H9 (cell line): ENCODE data around the gene CLCNKA. TPM values are rescaled to one million over a fixed set of nuclear protein-coding genes. Genes with fewer than 3 reads are reported as not detected.
A peak's percentile ranks its signal among the peaks of the same experiment; 100 is the strongest.

ENCODE experiments used
- DNase-seq: peaks from one replicate; pipeline ENCODE4 v3.0.0-alpha.2; 2017
- H2AFZ ChIP-seq: one replicate; pipeline ENCODE4 v1.6.1; 2013; ENCODE audit warnings: mild to moderate bottlenecking, low read length, control low read depth, moderate library complexity
- H2AK5ac ChIP-seq: 2 replicates; pipeline ENCODE4 v1.6.1; 2013; ENCODE audit warnings: low read length, control low read depth, mixed read lengths; ENCODE audit not compliant: insufficient read length
- H2BK120ac ChIP-seq: one replicate; pipeline ENCODE4 v1.6.1; 2013; ENCODE audit warnings: low read depth, mild to moderate bottlenecking, low read length, control low read depth, inconsistent platforms; ENCODE audit not compliant: poor library complexity, severe bottlenecking
- H2BK12ac ChIP-seq: 2 replicates; pipeline ENCODE4 v1.6.1; 2013; ENCODE audit warnings: low read length, control low read depth, mixed read lengths, low read depth; ENCODE audit not compliant: insufficient read length
- H2BK15ac ChIP-seq: 2 replicates; pipeline ENCODE4 v1.6.1; 2013; ENCODE audit warnings: low read depth, low read length, control low read depth
- H2BK20ac ChIP-seq: one replicate; pipeline ENCODE4 v1.6.1; 2013; ENCODE audit warnings: low read depth, mild to moderate bottlenecking, low read length, control low read depth, inconsistent platforms; ENCODE audit not compliant: poor library complexity, severe bottlenecking
- H2BK5ac ChIP-seq: 2 replicates; pipeline ENCODE4 v1.6.1; 2013; ENCODE audit warnings: low read length, control low read depth, mixed read lengths; ENCODE audit not compliant: insufficient read length
- H3K14ac ChIP-seq: 2 replicates; pipeline ENCODE4 v1.6.1; 2013; ENCODE audit warnings: low read length, control low read depth; ENCODE audit not compliant: insufficient read depth
- H3K18ac ChIP-seq: 2 replicates; pipeline ENCODE4 v1.6.1; 2013; ENCODE audit warnings: low read depth, mild to moderate bottlenecking, mixed read lengths, low read length, control low read depth; ENCODE audit not compliant: insufficient read length
- H3K23ac ChIP-seq: 2 replicates; pipeline ENCODE4 v1.6.1; 2013; ENCODE audit warnings: low read length, control low read depth, mixed read lengths, low read depth; ENCODE audit not compliant: insufficient read length
- H3K23me2 ChIP-seq: 2 replicates; pipeline ENCODE4 v1.6.1; 2013; ENCODE audit warnings: low read depth, mild to moderate bottlenecking, mixed read lengths, low read length, control low read depth; ENCODE audit not compliant: insufficient read length, poor library complexity, severe bottlenecking
- H3K27ac ChIP-seq: 2 replicates; pipeline ENCODE4 v1.5.1; 2013; ENCODE audit warnings: low read length, control low read depth, mixed read lengths, low read depth; ENCODE audit not compliant: insufficient read length
- H3K27me3 ChIP-seq: 2 replicates; pipeline ENCODE4 v1.6.1; 2013; ENCODE audit warnings: low read length, control low read depth, inconsistent platforms; ENCODE audit not compliant: insufficient read depth
- H3K4ac ChIP-seq: 2 replicates; pipeline ENCODE4 v1.6.1; 2013; ENCODE audit warnings: low read depth, mild to moderate bottlenecking, control low read depth, inconsistent platforms, low read length, moderate library complexity
- H3K4me1 ChIP-seq: 2 replicates; pipeline ENCODE4 v1.6.1; 2013; ENCODE audit warnings: low read length, control low read depth, inconsistent platforms; ENCODE audit not compliant: insufficient read depth
- H3K4me2 ChIP-seq: 2 replicates; pipeline ENCODE4 v1.6.1; 2013; ENCODE audit warnings: low read length, control low read depth, mixed read lengths; ENCODE audit not compliant: insufficient read length, insufficient read depth
- H3K56ac ChIP-seq: 2 replicates; pipeline ENCODE4 v1.6.1; 2013; ENCODE audit warnings: low read depth, mild to moderate bottlenecking, mixed read lengths, low read length, control low read depth; ENCODE audit not compliant: insufficient read length
- H3K79me1 ChIP-seq: 2 replicates; pipeline ENCODE4 v1.6.1; 2013; ENCODE audit warnings: low read depth, mild to moderate bottlenecking, moderate library complexity, low read length, control low read depth, inconsistent platforms; ENCODE audit not compliant: insufficient read depth, poor library complexity, severe bottlenecking
- H3K79me2 ChIP-seq: 2 replicates; pipeline ENCODE4 v1.6.1; 2013; ENCODE audit warnings: low read length, control low read depth, inconsistent platforms; ENCODE audit not compliant: insufficient read depth
- H3K9ac ChIP-seq: 2 replicates; pipeline ENCODE4 v1.6.1; 2013; ENCODE audit warnings: low read length, control low read depth, mixed read lengths; ENCODE audit not compliant: insufficient read length; ENCODE audit errors: extremely low read depth
- H3K9me3 ChIP-seq: one replicate; pipeline ENCODE4 v1.6.1; 2013; ENCODE audit warnings: low read depth, low read length, inconsistent platforms; ENCODE audit not compliant: control insufficient read depth
- H3T11ph ChIP-seq: one replicate; pipeline ENCODE4 v1.6.1; 2013; ENCODE audit warnings: mild to moderate bottlenecking, low read length, control low read depth, inconsistent platforms
- H4K20me1 ChIP-seq: one replicate; pipeline ENCODE4 v1.6.1; 2013; ENCODE audit not compliant: control insufficient read depth, insufficient read length, insufficient read depth
- H4K5ac ChIP-seq: 2 replicates; pipeline ENCODE4 v1.6.1; 2013; ENCODE audit warnings: low read depth, mild to moderate bottlenecking, mixed read lengths, low read length, control low read depth; ENCODE audit not compliant: insufficient read length
- H4K8ac ChIP-seq: replicated peaks from 2 replicates; pipeline ENCODE4 v1.6.1; 2013; ENCODE audit warnings: low read length, control low read depth, mixed read lengths, low read depth; ENCODE audit not compliant: insufficient read length
- H4K91ac ChIP-seq: 2 replicates; pipeline ENCODE4 v1.6.1; 2013; ENCODE audit warnings: low read depth, mild to moderate bottlenecking, moderate library complexity, mixed read lengths, low read length, control low read depth; ENCODE audit not compliant: insufficient read length
- H3K27ac Mint-ChIP-seq, 3 experiments: 2 replicates in 2 of 3; 3 replicates in 1 of 3; pipeline ENCODE4 v1.8.0; 2020 to 2021; ENCODE audit warnings: mixed read lengths in 3 of 3, mild to moderate bottlenecking in 1 of 3, moderate library complexity in 1 of 3
- H3K27me3 Mint-ChIP-seq: 2 replicates; pipeline ENCODE4 v1.8.0; 2021; ENCODE audit warnings: low read depth, mild to moderate bottlenecking, moderate library complexity, mixed read lengths
- H3K36me3 Mint-ChIP-seq, 3 experiments: 2 replicates in 2 of 3; 3 replicates in 1 of 3; pipeline ENCODE4 v1.8.0; 2020 to 2021; ENCODE audit warnings: low read depth in 3 of 3, mixed read lengths in 3 of 3; ENCODE audit not compliant: insufficient read depth in 1 of 3
- H3K4me1 Mint-ChIP-seq, 2 experiments: 2 replicates each; pipeline ENCODE4 v1.8.0; 2020; ENCODE audit warnings: mixed read lengths in 2 of 2
- H3K4me3 Mint-ChIP-seq, 2 experiments: 2 replicates in 1 of 2; 3 replicates in 1 of 2; pipeline ENCODE4 v1.8.0; 2020 to 2021; ENCODE audit warnings: mild to moderate bottlenecking in 2 of 2, mixed read lengths in 2 of 2, moderate library complexity in 1 of 2
- H3K9me3 Mint-ChIP-seq, 2 experiments: 2 replicates in 1 of 2; 3 replicates in 1 of 2; pipeline ENCODE4 v1.8.0; 2020; ENCODE audit warnings: mild to moderate bottlenecking in 2 of 2, mixed read lengths in 2 of 2, moderate library complexity in 1 of 2
- CTCF ChIP-seq: fragments of 200-600 bp; sonication (generic); conservative IDR thresholded peaks from 3 replicates; pipeline ENCODE4 v1.8.0; 2021; ENCODE audit warnings: antibody characterized with exemption, mild to moderate bottlenecking
- WGBS: extraction: QIAGEN DNeasy Blood & Tissue Kit; methylation state at CpG from one replicate; pipeline ENCODE4 v1.1.7; 2013; ENCODE audit warnings: missing lambda C conversion rate, low lambda C conversion rate, mixed read lengths; ENCODE audit not compliant: insufficient read length; ENCODE audit errors: extremely low coverage; 5-methylcytosine and 5-hydroxymethylcytosine counted together
- total RNA-seq: library from RNA; stranded (reverse); gene quantifications from 2 replicates; pipeline ENCODE4 v1.2.1, GENCODE V29; 2021

The CLCNKA gene
- total RNA-seq, 1 experiment from 2014 or later = 0.98 TPM

DNA sequence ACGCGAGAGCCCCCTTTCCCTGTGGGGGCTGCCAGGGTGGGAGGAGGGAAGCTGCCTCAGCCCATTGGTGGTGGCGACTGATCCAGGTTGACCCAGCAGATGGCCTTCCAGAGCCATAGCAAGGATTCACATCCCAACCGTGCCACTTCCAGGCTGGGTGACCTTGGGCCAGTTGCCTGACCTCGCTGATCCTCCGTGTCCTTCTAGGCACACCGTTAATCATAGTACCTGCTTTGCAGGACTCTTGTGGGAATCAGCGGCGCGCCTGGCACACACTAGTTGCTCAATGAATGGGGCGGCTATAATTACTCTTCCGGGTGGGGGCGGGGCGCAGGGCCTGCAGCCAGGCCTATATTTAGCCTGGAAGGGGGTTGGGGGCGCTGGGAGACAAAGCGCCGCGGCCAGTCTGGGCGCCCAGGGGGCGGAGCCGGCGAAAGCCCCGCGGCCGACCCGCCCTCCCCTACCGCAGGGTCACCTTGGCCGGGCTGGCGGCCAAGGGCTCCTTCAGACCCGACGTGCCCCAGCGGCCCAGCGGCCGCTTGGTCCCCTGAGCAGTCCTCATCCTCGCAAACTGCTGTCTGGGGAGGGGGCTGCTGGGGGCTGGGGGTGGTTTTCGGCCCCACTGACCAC lies 9.1 kb upstream of the CLCNKA start:
- Histone ChIP-seq H2BK12ac (no peak overlapping the region), H3K9me3 (no peaks in the 10 kb centered on the region), H3K18ac (peak overlapping the region; percentile 78), H3K4me1 (peaks cover 8% of the 10 kb centered on the region; the same call in 1 of the 2 replicates), H2BK15ac (no peak overlapping the region), H3K4ac (no peak overlapping the region), H2BK120ac (no peak overlapping the region), H3K27ac (no peak overlapping the region), H3K23me2 (no peaks in the 10 kb centered on the region), H3K56ac (no peak overlapping the region), H4K91ac (no peak overlapping the region), H2BK20ac (no peak overlapping the region), H3T11ph (no peak overlapping the region), H2AK5ac (no peak overlapping the region), H3K79me1 (no peaks in the 10 kb centered on the region), H2AFZ (no peak overlapping the region), H3K9ac (no peak overlapping the region), H4K5ac (no peak overlapping the region), H3K4me2 (peak overlapping the region; percentile 65), H3K27me3 (no peaks in the 10 kb centered on the region), H3K14ac (peak overlapping the region; percentile 48), H2BK5ac (no peak overlapping the region), H4K20me1 (no peaks in the 10 kb centered on the region), H3K23ac (no peak overlapping the region), H4K8ac (no peak overlapping the region), H3K79me2 (no peaks in the 10 kb centered on the region)
- no CpG with 5 or more reads among the region's 36 CpGs for WGBS
- H3K9me3 Mint-ChIP-seq = no peaks in the 10 kb centered on the region
- peak; percentile 93 for DNase-seq
- H3K36me3 Mint-ChIP-seq = no peaks in the 10 kb centered on the region
- H3K27me3 Mint-ChIP-seq = peaks cover 2% of the 10 kb centered on the region
- peaks cover 24 to 44% of the 10 kb centered on the region in 2 experiments for H3K4me1 Mint-ChIP-seq
- TF ChIP-seq CTCF = no peak; the same call in 1 of the 3 replicates
- peak overlapping the region in 2 of 3 experiments; percentile 64 to 86; a peak in 3 of 7 replicates for H3K27ac Mint-ChIP-seq
- peak overlapping the region; percentile 52 to 73; a peak in 4 of 5 replicates for H3K4me3 Mint-ChIP-seq
